Measurements from ENCODE around the gene GPC5.

DNA sequence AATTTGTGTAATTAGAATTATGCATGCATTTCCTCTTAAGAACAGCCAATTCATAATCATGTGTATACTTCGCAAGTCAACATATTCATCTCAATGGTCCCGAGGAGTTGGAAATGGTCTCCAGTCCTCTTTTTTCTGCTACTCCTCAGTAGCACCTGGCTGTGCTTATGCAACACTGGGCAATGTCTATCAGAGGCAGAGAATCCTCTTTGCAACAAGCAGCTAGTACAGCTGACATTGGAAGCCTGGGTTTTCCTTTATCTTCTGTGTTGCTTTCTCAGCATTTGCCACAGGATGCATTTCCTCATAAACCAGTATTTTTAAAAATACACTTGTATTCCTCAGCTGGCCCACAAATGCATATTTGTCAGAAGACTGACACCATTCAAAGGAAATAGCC, 1422.9 kb downstream of the GPC5 start:
- TF ChIP-seq, protein P1, sequence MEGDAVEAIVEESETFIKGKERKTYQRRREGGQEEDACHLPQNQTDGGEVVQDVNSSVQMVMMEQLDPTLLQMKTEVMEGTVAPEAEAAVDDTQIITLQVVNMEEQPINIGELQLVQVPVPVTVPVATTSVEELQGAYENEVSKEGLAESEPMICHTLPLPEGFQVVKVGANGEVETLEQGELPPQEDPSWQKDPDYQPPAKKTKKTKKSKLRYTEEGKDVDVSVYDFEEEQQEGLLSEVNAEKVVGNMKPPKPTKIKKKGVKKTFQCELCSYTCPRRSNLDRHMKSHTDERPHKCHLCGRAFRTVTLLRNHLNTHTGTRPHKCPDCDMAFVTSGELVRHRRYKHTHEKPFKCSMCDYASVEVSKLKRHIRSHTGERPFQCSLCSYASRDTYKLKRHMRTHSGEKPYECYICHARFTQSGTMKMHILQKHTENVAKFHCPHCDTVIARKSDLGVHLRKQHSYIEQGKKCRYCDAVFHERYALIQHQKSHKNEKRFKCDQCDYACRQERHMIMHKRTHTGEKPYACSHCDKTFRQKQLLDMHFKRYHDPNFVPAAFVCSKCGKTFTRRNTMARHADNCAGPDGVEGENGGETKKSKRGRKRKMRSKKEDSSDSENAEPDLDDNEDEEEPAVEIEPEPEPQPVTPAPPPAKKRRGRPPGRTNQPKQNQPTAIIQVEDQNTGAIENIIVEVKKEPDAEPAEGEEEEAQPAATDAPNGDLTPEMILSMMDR (IDR thresholded peaks at IDR 0.05), result no peak
- TF ChIP-seq POLR2A (IDR thresholded peaks at IDR 0.05), result no peak

Data from testis (tissue), 2 donors.